ENCODE data around the gene HIPK1. TPM values are rescaled to one million over a fixed set of nuclear protein-coding genes. Genes with fewer than 3 reads are reported as not detected.

The HIPK1 gene
- total RNA-seq, 1 experiment from 2014 or later: 52.2 TPM

DNA sequence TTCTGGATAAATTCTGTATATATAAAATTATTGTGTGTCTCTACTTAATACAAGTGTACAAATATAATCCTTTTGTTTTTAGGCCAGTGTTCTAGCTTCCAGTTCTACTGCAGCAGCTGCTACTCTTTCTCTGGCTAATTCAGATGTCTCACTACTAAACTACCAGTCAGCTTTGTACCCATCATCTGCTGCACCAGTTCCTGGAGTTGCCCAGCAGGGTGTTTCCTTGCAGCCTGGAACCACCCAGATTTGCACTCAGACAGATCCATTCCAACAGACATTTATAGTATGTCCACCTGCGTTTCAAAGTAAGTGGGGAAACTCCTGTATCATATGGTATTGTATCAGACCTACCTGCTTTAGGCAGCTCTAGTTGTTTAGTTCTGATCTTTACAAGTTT, 28.9 kb downstream of the HIPK1 start:
- no peaks in the 10 kb centered on the region for H3K4me1 Mint-ChIP-seq
- CTCF ChIA-PET: no interaction called here
- no peaks in the 10 kb centered on the region for H3K9me3 Mint-ChIP-seq
- ATAC-seq: no peak
- H3K27ac Mint-ChIP-seq: no peak overlapping the region
- H3K4me3 Mint-ChIP-seq: no peak overlapping the region
- H3K27me3 Mint-ChIP-seq (ENCODE audit: low read depth): no peaks in the 10 kb centered on the region
- peaks cover 48% of the 10 kb centered on the region for H3K36me3 Mint-ChIP-seq
- POLR2A ChIA-PET: no interaction called here
- DNase-seq (ENCODE audit: low spot score): no peak
- TF ChIP-seq JAZF1 (CRISPR knock-in tag; IDR thresholded peaks at IDR 0.05) (no peak), ZNF317 (CRISPR knock-in tag; IDR thresholded peaks at IDR 0.05; ENCODE audit: borderline replicate concordance, low read depth) (no peak), ZNF232 (CRISPR knock-in tag; IDR thresholded peaks at IDR 0.05) (no peak), CREB1 (CRISPR knock-in tag; IDR thresholded peaks at IDR 0.05) (no peak), RORB (CRISPR knock-in tag; IDR thresholded peaks at IDR 0.05) (no peak), JUN (CRISPR knock-in tag; IDR thresholded peaks at IDR 0.05) (no peak), ESRRA (CRISPR knock-in tag; IDR thresholded peaks at IDR 0.05; ENCODE audit: borderline replicate concordance) (no peak), ZNF671 (CRISPR knock-in tag; IDR thresholded peaks at IDR 0.05) (no peak), ZBTB21 (CRISPR knock-in tag; IDR thresholded peaks at IDR 0.05; ENCODE audit: borderline replicate concordance) (no peak), SOX15 (CRISPR knock-in tag; IDR thresholded peaks at IDR 0.05) (no peak), CTCF (IDR thresholded peaks at IDR 0.05) (no peak), ZNF219 (CRISPR knock-in tag; IDR thresholded peaks at IDR 0.05; ENCODE audit: borderline replicate concordance) (no peak)
- TF ChIP-seq, protein P1, sequence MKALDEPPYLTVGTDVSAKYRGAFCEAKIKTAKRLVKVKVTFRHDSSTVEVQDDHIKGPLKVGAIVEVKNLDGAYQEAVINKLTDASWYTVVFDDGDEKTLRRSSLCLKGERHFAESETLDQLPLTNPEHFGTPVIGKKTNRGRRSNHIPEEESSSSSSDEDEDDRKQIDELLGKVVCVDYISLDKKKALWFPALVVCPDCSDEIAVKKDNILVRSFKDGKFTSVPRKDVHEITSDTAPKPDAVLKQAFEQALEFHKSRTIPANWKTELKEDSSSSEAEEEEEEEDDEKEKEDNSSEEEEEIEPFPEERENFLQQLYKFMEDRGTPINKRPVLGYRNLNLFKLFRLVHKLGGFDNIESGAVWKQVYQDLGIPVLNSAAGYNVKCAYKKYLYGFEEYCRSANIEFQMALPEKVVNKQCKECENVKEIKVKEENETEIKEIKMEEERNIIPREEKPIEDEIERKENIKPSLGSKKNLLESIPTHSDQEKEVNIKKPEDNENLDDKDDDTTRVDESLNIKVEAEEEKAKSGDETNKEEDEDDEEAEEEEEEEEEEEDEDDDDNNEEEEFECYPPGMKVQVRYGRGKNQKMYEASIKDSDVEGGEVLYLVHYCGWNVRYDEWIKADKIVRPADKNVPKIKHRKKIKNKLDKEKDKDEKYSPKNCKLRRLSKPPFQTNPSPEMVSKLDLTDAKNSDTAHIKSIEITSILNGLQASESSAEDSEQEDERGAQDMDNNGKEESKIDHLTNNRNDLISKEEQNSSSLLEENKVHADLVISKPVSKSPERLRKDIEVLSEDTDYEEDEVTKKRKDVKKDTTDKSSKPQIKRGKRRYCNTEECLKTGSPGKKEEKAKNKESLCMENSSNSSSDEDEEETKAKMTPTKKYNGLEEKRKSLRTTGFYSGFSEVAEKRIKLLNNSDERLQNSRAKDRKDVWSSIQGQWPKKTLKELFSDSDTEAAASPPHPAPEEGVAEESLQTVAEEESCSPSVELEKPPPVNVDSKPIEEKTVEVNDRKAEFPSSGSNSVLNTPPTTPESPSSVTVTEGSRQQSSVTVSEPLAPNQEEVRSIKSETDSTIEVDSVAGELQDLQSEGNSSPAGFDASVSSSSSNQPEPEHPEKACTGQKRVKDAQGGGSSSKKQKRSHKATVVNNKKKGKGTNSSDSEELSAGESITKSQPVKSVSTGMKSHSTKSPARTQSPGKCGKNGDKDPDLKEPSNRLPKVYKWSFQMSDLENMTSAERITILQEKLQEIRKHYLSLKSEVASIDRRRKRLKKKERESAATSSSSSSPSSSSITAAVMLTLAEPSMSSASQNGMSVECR (CRISPR knock-in tag; IDR thresholded peaks at IDR 0.05; ENCODE audit: borderline replicate concordance): no peak
- TF ChIP-seq, protein P2, sequence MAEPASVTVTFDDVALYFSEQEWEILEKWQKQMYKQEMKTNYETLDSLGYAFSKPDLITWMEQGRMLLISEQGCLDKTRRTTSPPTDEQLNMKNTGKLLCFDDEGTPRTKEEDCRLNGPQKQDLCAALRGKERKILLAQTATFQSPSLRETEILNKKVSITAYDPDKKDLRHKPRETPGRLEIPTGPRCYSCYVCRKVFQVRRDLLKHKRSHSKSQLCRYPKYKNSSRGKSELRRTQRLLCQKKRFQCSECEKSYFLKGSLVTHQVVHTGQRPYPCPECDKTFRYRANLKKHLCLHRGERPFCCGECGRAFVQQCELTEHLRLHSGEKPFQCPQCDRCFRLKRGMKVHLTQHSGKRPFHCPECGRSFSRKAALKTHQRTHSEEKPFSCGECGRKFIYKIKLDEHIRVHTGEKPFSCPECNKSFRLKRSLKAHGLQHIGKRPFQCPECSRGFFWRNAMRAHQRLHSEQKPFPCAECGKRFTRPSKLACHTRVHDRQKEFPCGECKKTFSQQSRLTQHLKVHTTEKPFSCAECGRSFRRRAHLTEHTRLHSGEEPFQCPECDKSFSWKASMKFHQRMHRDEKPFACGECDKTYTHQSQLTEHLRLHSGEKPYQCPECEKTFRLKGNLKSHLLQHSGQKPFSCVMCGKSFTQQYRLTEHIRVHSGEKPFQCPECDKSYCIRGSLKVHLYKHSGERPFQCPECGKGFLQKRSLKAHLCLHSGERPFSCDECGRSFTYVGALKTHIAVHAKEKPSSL (CRISPR knock-in tag; conservative IDR thresholded peaks at IDR 0.05): no peak
- TF ChIP-seq, protein P3, sequence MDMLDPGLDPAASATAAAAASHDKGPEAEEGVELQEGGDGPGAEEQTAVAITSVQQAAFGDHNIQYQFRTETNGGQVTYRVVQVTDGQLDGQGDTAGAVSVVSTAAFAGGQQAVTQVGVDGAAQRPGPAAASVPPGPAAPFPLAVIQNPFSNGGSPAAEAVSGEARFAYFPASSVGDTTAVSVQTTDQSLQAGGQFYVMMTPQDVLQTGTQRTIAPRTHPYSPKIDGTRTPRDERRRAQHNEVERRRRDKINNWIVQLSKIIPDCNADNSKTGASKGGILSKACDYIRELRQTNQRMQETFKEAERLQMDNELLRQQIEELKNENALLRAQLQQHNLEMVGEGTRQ (CRISPR knock-in tag; IDR thresholded peaks at IDR 0.05): no peak
- TF ChIP-seq, protein P4, sequence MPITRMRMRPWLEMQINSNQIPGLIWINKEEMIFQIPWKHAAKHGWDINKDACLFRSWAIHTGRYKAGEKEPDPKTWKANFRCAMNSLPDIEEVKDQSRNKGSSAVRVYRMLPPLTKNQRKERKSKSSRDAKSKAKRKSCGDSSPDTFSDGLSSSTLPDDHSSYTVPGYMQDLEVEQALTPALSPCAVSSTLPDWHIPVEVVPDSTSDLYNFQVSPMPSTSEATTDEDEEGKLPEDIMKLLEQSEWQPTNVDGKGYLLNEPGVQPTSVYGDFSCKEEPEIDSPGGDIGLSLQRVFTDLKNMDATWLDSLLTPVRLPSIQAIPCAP (CRISPR knock-in tag; IDR thresholded peaks at IDR 0.05): no peak
- TF ChIP-seq, protein P5, sequence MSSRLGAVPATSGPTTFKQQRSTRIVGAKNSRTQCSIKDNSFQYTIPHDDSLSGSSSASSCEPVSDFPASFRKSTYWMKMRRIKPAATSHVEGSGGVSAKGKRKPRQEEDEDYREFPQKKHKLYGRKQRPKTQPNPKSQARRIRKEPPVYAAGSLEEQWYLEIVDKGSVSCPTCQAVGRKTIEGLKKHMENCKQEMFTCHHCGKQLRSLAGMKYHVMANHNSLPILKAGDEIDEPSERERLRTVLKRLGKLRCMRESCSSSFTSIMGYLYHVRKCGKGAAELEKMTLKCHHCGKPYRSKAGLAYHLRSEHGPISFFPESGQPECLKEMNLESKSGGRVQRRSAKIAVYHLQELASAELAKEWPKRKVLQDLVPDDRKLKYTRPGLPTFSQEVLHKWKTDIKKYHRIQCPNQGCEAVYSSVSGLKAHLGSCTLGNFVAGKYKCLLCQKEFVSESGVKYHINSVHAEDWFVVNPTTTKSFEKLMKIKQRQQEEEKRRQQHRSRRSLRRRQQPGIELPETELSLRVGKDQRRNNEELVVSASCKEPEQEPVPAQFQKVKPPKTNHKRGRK (CRISPR knock-in tag; IDR thresholded peaks at IDR 0.05; ENCODE audit: borderline replicate concordance): no peak

All from WTC11 (cell line).